ENCODE measurements around the gene MRTO4.
"Not testable (repeated sequence)": the region's sequence is repeated elsewhere in the genome, so short reads cannot be mapped to it uniquely, and the experiment has no call there.

MRTO4 gene

GRCh38 chr1:19229229-19229628 lies 22.4 kb upstream of the MRTO4 start:
- no peak for DNase-seq

DNA sequence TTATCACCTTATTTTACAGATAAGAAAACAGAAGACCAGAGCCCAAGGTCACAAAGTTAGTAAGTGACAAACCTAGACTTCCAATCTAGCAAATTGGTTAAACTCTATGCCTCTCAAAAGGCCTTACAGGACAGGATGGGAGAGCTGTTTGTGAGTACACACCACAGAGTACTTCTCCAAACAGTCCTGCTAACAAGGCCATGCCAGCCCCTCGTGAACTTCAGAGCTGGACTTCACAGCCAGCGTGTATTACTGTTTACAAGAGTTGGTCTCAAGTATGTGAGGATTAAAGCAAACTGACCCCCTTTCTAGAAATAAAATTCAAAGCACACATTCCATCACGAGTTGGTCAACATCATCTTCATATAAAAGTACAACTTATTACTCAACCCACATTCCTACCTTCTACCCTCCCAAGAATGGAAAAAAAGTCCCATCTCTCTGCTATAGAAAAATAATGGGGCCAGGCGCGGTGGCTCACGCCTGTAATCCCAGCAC lies 21.7 kb upstream of the MRTO4 start:
- no peak for DNase-seq

- DNase-seq = not testable (repeated sequence)
Measured at GRCh38 chr1:19231736-19232523, 19.7 kb upstream of the MRTO4 start.

DNA sequence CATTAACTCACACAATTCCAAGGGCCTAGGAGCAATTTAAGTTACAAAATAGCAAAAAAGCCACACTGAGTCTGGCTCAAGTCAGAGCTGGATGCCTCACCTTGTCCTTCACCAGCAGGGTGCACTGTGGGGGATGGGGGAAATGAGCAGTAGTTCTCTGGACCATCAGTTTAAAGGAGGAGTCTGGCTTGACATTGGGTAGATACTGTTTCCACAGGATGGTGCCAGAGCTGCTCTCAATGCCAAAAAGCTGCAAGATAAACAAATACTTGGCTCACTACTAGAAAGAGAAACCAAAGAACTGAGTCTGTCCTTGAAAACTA lies 19.1 kb upstream of the MRTO4 start:
- no peak for DNase-seq

DNA sequence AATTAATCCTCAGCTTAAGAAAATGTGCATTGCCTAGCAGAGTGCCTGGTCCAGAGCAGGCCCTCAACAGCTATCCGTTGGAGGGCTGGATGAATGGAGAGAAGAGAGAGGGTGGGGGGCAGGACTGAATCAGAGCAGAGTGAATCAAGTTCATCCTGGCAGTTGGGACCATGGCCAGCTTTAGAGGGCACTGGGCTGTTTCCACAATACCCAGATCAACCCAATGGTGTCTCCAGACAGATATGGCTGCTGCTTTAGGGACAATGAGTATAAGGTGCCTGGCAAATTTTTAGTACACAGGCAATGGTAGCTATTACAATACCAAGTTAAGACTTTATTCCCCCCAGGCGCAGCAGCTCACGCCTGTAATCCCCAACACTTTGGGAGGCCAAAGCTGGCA lies 17.4 kb upstream of the MRTO4 start:
- no peak for DNase-seq

DNA sequence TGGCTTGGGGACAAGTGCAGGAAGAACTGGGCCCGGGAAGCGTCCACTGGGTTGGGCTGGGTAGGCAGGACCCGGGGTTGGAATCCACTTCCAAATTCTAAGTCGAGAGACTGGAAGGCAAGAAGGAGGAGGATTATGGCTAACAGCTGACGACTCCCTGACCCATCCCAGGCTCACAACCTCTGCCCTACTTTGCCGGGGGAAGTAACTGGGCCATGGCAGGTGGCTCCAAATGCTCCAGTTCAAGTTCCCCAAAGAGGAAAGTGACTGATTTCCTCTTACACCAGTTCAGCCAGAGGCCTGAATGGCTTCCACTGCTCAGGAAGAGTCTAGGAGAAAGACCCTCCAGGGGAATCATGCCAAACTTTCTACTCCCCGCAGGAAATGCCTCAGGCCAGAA lies 11.7 kb upstream of the MRTO4 start:
- DNase-seq = no peak

DNA sequence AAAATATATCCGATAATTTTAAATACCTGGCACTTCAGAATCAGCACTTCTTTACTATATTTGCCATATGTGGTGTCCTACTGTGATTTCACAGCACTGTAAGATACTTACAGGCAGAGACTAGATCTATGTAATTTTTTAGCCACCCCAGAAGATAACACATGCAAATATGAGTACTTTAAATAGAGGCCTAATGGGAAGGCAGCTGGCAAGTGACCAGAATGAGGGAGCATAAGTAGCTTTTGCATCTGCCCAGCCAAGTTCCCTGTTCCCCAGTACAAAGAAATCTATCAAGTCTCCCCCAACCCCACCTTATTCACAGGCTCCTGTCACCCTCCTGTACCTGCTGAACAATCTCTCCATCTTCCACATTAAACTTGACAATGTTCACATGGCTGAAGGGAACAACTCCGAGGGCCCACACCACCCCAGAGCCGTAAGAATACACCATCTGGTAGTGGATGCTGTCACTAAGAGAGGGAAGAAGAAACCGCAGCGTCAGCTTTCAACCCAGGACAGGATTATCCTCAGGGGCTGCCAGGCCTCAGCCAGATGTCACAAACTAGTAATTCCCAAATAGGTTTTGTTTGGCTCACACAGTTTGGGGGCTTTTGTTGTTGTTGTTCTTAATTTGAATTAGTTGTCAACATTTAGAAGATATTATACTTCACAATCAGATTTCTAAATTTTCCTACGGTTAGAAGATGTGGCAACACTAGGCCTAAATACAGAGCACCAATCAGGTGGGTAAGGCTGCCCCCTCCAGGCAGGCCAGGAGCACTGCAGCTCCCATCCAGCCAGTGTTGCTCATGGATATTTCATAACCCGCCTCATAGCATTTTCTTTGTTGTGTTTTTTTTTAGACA lies 10.7 kb upstream of the MRTO4 start:
- DNase-seq = peak; percentile 74

GRCh38 chr1:19250629-19251304 lies 838 bp upstream of the MRTO4 start:
- peak; percentile 37 for DNase-seq

GRCh38 chr1:19254416-19254815 lies 2.8 kb downstream of the MRTO4 start:
- DNase-seq = no peak

GRCh38 chr1:19255288-19255687 lies 3.7 kb downstream of the MRTO4 start:
- DNase-seq = no peak

DNA sequence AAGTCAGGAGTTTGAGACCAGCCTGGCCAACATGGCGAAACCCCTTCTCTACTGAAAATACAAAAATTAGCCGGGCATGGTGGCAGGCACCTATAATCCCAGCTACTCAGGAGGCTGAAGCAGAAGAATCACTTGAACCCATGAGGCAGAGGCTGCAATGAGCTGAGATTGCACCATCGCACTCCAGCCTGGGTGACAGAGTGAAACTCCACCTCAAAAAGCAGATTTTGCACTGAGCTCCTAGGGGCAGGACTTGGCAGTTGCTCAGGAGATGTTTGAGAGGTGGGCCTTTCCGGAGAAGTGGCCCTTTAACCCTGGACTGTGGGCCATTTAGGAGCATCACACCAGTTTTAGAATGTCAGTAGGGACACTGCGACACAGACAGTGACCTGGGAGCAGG lies 4.7 kb downstream of the MRTO4 start:
- not testable (repeated sequence) for DNase-seq

DNA sequence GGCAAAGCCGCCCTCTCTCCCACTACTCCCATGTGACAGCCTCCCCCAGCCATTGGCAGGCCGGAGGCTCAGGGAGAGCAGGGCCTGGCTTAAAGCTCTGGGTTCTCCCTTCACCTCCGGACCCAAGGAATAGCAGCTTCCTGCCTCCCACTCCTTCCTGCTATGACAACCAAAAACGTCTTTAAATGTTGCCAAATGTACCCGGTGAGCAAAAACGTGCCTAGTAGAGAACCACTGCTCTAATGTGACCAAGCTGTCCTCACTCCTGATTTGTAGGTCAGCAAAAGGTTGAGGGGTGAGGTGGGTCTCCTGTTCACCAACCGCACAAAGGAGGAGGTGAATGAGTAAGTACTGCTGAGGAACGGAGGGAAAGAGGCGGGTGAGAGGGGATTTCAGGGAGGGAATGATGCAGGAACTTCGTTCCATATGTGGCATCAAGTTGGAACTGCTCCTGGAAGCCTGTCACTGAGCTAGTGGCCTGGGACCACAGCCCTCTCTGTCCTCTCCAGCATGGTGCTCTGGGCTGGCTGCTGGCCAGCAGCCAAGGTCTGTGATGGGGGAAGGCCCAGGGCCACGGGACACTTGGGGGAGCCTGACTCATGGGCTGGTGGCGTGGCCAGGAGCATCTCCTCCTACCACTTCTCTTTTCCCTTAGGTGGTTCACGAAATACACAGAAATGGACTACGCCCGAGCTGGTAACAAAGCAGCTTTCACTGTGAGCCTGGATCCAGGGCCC lies 5.7 kb downstream of the MRTO4 start:
- DNase-seq = no peak

- no peak for DNase-seq
Measured at GRCh38 chr1:19258353-19258752, 6.7 kb downstream of the MRTO4 start.

- no peak for DNase-seq
Measured at GRCh38 chr1:19260211-19261138, 8.9 kb downstream of the MRTO4 start.

- no peak for DNase-seq
Measured at GRCh38 chr1:19262047-19262446, 10.4 kb downstream of the MRTO4 start.

- DNase-seq = no peak
Measured at GRCh38 chr1:19262744-19263143, 11.1 kb downstream of the MRTO4 start.

DNA sequence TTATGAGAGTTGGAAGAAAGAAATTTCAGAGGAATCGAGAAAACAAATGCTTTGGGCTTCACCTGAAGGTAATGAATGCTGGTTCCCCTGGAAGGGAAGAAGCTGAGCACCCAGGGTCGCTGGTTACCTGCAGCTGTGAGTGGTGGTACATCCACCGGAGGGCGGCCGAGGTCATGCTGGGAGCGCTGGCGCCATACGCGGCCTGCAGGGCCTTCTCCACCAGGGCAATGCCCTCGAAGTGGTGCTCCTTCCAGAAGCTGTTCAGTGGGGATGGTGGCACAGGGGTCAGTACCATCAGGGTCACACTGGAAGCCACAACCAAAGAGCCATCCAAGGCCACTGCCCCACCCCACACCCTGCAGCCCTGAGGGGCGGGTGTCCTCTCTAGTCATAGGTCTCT lies 16.8 kb downstream of the MRTO4 start:
- DNase-seq = no peak

DNA sequence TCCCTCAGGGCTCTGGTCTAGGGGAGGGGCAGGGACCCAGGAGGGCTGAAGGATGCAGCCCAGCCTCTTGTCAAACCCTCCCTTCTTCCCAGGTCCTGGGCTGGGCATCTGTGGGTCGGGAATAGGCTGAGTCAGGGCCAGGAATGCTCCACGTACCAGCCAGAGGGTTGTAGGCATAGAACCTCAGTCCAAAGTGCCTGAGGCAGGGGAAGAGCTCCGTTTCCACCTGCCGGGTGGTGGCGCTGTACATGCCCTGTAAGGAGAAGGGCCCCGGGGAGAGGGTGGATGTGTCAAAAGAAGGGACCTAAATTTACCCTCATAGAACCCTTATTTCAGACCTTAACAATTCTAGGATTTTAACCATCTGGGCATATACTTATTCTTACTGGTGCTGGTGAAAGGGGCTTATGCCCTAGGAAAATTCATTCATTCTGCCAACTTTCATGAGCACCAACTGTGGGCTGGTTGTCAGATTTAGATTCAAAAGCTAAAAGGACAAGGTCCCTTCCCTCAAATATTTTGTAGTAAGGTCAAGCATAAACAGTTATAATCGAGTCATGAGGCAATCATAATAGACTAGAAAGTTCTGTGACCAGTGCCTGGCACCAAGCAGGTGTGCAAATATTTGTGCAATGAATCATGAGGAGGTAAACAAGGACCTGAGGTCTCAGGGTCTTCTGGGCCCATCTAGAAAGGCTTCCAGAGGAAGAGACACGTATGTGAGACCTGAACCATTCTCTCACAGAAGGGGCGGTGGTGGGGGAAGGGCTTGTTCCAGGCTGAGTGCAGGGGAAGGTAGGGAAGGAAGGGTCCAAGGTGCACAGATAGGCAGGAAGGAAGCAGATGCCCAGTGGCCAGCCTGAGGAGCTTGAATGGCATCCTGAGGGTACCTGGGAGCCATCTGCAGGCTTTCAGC lies 18.1 kb downstream of the MRTO4 start:
- DNase-seq = not testable (repeated sequence)

GRCh38 chr1:19270343-19270730 lies 18.7 kb downstream of the MRTO4 start:
- not testable (repeated sequence) for DNase-seq

- DNase-seq = no peak
Measured at GRCh38 chr1:19272064-19272463, 20.5 kb downstream of the MRTO4 start.

Measured in activated CD4-positive, CD25-positive, alpha-beta regulatory T cell treated with anti-CD3 and anti-CD28 coated beads, Interleukin-2, amount 50 U/mL, for 72 hours (primary cell).